GM19193 (cell line): Measurements from ENCODE around the gene GNA15.

ENCODE experiments used
- POLR2A ChIP-seq: IDR thresholded peaks from 4 replicates; pipeline ENCODE4 v1.6.1; 2011; ENCODE audit not compliant: insufficient read depth, insufficient read length; ENCODE audit errors: extremely low read depth

Gene GNA15

DNA sequence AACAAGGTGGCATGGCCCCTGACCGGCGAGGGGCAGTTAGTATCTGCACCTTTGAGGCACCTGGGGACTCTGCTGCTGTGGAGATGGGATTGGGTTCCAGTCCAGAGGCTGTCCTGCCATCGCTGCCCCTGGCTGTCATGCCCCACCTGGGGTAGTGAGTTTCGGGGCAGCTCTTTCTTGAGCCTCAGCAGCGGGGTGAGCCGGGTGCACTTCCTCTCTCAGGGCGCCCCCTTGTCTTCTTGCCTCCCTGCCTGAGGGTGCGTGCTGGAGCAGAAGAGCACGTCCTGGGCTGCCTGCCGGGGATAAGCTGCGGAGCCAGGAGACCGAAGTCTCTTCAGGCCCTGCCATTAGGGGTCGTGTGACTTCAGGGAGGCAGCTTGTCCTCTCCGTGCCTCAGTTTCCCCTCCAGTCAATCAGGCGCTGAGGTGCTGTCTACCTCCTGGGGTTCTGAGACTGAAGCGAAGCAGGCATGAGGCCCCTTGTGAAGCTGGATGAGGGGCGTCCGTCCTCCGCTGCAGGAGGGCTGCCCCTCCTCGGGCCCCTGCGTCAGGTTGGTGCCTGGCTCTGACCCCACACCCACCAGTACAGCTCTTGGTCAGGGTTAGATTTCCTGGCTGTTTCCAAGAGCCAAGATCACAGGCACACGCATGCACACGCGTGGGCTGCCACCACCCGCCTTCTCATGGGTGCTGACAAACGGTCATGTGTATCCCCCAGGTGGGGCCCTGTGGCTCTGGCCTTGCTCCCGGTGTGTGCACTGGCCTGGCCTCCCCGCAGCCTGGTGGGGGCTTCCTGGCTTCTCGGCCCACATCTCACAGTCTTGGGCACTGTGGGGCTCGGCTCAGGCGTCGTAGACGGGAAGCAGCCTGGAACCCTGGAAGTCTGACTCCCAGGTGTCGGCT, 33.3 kb upstream of the GNA15 start:
- TF ChIP-seq POLR2A = no peak

DNA sequence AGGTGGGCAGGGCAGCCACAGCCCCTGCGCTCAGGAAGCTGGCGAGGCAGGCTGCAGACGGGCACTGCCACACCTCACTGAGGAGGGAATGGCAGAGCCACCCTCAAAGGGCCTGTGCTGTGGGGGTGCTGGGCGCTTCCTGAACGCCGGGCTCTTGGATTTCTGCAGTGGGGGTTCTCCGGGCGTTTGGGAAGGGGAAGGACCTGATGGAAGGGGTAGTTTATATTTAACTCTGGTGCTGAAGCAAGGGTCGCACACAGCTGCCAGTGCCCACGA, 31.2 kb upstream of the GNA15 start:
- TF ChIP-seq POLR2A = no peak

DNA sequence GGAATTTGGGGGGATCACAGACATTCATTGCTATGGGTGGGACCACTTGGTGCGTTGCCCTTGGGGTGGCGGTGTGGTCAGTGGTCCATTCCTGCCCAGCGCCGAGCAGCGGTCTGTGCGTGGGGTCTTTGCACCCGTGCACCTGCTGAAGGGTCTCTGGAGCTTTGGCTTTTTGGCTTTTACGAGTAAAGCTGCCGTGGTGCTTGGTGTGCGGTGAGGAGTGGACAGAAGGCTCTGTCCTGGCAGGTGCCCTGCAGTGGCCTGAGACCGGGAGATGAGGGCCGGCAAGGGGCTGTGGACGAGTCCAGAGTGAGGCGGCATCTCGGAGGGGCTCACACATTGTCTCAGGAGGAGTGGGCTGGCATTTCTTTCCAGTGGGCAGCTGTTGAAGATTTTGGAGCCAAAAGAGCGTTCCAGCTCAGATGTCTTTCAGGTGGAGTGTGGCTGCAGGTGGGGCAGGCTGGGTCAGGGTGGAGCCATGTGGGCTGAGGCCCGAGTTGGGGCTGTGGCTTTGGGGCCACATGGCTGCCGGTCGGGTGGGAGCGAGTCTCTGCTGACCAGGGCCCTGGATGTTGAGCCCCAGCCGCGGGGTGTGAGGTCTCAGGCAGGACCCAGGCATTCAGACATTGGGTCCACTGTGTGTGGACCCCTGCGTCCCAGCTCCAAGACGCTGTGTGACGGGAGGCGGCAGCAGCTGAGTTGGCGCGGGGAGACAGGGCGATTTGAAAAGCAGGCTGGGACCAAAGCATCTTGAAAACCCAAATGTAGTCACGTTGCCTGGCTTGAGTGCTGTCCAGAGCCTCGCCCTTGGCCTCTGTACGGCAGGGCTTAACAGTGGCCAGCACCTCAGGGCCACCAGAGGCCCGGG, 30.0 kb upstream of the GNA15 start:
- TF ChIP-seq POLR2A = no peak

DNA sequence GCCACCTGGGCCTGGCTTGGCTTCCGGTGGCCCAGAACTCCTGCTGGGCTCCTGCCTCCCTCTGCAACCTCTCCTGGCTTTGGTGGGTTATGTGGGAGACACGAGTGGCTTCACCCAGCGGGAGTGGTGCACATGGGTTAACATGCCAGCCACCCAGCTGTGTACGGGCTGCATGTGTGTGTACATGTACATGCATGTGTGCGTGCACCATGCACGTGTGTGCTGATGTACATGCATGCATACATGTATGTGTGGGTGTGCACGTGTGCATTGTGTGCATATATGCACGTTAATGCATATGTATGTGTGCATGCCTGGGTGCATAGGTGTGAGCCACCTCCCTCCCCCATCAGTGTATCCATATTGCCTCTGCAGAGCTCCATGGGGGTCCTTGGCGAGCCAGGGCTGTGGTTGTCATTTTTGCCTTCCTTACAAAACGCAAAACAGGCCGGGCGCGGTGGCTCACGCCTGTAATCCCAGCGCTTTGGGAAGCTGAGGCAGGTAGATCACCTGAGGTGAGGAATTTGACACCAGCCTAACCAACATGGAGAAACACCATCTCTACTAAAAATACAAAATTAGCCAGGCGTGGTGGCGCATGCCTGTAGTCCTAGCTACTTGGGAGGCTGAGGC, 29.2 kb upstream of the GNA15 start:
- TF ChIP-seq POLR2A = no peak

DNA sequence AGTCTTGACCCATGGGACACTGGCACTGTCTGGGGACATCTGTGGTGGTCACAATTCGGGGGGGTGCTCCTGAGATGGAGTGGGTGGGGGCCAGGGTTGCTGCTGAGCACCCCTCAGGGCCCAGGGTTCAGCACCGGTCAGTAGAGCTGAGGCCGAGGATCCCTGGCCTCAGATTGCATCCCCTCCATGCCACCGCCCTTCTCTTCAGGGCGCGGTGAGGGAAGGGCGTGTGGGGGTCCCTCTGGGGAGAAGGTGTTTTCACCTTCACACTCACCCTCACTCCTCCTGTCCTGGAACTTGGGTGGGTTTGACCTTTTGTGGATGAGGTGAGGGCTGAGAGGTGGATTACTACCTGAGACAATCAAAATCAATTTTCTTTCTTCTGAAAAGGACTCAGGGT, 28.2 kb upstream of the GNA15 start:
- TF ChIP-seq POLR2A = no peak

DNA sequence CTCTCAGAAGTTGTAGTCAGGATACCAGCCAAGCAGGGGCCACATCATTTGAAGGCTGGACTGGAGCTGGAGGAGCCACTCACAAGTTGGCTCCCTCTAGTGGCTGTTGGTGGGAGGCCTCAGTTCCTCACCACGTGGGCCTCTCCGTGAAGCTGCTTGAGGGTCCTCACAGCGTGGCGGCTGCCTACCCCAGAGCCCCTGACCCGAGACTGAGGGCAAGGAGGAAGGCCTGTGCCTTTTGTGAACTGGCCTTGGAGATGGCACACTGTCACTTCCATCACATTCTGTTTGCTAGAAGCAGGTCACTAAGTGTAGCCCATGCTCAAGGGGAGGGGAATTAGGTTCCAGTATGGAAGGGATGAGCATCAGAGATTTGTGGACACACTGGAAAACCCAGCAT, 27.1 kb upstream of the GNA15 start:
- no peak for TF ChIP-seq POLR2A

DNA sequence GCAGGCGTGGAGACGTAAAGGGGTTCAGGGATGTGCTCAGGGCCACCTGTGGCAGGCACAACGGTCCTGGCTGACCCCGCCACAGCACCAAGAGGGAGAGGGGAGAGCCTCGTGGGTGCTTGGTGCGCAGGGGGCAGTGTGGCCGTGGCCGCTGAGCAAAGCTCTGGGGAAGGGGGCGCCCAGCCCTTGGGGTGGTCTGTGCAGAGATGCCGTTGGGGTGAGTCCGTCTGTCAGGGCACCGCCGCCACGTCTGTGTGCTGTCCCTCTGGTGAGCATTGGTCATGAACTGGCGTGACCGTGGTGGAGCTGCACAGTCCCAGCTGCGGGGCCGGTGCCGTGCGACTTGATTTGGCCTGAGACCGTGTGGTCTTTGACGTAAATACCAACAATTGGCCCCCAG, 26.3 kb upstream of the GNA15 start:
- no peak for TF ChIP-seq POLR2A

DNA sequence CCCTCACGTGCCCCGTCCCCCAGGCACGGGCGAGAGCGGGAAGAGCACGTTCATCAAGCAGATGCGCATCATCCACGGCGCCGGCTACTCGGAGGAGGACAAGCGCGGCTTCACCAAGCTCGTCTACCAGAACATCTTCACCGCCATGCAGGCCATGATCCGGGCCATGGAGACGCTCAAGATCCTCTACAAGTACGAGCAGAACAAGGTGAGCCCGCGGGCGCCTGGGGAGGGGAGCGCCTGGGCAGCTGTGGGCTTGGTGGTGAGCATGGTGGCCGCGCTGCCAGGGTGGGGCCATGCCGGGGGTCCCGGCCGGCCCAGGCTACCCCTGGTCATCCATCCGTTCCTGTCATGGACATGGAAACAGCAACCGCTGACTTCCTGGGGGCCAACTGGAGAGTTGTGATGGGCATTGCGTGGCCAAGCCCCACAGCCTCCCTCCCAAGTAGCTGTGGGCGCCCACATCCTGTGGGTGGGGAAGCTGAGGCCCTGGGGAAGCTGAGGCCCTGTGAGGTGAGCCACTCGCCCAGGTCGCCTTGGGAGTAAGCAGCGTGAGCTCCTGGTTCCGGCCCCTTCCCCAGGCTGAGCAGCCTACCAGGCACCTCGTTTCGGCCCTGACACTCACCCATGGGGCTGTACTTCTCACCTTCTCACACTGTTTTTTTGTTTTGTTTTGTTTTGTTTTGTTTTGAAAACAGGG, 25.6 kb upstream of the GNA15 start:
- TF ChIP-seq POLR2A = no peak

DNA sequence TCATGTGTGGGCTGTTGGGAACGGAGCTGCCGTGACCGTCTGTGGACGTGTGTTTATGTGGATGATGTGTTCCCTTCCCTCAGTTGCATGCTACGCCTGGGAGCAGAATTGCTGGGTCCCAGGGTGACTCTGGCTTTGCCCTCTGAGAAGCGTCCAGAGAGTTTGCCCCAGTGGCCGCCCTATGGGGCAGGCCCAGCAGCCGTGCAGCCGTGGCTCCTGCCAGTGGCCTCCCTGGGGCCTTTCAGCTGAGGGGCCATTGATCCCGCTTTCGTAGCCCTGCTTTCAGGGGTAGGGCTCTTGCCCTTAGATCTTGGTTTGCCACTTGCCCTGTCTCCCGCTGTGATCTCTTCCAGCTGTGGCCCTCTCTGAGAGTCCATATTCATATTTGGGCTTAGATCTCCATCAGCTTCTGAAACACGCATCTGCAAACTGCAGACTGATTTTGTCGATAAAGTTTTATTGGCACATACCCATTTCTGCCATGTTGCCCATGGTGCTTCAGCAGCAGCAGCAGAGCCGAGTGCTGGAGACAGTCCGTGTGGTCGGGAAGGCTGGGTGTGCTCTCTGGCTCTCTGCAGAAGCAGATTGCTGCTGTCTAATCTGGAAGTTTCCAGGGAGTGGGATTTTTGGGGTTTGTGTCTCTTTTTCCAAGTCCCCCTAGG, 24.1 kb upstream of the GNA15 start:
- TF ChIP-seq POLR2A = no peak

DNA sequence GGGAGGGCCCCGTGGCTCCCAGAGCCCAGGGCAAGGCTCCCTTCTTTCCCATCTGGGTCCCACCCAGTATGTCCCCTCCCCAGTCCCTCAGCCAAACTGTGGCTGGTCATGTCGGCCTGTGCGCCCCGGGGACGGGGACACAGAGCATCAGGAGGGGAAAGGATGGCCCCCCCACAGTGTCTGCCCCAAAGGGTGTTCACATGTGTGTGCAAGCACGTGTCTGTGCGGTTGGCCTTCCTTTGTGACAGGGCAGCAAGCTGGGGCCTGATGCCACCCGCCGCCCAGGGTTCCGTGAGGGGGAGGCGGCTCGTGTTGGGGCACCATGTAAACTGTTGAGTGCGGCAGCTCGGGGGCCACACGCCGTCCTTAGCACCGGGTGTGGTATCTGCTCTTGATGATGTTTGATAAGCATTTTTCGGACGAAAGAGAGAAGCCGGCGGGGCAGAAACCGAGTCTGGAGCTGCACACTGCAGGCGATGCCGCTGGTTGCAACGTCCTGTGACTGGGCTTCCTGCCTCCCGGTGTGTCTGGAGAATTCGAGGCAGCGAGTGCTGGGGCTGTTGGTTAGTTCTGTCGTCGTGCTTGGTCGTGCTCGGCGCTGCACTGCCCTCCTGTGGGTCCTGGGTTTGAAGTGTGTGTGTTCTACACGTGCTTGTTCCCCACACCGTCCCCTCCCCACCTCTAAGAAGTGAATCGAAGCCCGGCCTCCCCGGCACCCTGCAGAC, 23.3 kb upstream of the GNA15 start:
- no peak for TF ChIP-seq POLR2A

DNA sequence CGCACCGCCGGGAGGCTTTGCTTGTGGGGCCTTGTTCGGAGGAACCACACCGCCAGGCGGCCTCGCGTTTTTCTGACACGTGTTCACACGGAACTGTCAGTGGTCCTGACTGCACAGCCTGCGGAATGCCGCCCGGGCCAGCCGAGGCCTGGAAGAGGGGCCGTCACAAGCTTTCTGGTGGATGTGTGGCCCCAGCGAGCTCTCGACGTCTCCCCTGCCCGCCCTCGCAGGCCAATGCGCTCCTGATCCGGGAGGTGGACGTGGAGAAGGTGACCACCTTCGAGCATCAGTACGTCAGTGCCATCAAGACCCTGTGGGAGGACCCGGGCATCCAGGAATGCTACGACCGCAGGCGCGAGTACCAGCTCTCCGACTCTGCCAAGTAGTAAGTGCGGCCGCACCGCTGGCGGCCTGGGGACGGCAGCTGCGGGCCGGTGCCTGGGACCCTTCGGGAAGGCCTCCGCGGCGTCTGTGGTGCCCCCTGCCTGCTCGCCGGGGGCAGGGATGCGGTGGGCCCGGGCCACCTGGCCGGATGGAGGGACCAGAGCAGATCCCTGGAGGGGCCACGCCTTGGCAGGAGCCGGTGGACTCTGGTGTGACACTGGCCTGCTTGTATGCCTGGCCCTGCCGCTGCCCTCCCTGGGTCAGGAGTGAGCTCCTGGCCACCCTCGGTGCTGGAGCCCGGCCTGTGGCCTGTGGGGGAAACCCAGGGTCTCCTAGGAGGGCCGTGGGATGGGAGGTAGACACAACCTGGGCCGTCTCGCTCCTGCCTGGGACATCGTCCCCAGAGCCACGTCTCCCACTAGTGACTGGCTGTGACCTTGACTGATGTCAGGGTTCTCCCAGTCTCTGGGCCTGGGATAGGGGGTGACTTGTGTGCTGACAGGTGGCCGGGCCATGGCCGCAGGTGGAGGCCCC, 22.5 kb upstream of the GNA15 start:
- no peak for TF ChIP-seq POLR2A

DNA sequence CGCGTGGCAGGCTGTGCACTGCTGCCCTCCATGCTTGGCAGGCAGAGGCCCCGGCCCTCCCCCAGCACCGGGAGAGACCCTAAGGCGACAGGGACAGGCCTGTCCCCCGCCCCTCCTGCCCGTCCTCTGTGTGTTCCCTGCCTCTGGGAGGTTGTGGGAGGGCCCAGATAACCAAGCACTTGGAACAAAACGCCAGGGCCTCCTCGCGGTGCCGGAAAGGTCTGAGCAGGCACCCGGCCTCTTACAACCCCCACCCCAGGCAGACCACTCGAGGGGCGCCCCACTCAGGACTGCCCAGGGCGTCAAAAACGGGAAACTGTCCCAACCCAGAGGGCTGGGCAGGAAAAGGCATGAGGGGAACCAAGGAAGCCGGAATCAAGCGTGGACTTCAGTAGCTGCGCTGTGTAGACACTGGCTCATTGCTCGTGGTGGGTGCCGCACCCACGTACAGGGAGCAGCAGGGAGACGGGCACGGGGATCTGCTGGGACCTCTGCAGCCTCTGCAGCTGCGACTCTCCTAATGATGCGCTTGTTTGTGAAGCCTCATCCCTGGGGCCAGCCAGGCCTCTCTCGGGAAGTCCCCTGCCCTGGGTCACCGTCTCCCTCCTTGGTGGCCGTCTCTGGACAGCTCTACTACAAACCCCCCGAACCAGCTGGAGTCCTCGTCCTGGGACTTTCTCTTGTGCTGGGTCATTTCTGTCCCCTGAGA, 21.7 kb upstream of the GNA15 start:
- TF ChIP-seq POLR2A = no peak

DNA sequence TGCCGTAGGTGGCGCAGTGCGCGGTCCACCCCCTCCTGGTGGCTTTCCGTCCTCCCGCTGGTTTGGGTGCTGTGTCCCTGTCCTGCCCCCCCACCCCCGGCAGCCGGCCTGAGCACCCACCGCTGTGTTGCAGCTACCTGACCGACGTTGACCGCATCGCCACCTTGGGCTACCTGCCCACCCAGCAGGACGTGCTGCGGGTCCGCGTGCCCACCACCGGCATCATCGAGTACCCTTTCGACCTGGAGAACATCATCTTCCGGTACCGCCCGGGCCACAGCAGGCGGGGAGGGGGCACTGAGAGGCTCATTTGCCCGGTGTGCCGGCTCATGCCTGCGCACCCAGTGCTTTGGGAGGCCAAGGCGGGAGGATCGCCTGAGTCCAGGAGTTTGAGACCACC, 21.0 kb upstream of the GNA15 start:
- TF ChIP-seq POLR2A = no peak

DNA sequence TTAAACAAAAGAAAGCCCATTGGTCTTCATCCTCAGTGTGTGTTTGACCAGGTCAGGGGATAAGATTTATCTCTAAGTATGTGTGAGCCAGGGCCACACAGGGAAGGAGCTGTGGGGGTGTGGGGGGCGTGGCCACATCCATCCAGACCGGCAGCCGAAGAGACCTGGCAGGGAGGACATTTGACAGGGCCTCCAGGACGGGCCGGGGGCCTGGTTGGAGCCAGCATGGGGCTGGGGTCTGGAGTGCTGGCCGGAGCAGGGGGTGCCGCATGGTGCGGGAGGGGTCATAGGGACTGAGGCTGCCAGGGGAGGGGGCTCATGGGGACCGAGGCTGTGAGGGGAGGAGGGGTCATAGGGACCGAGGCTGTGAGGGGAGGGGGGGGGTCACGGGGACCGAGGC, 20.4 kb upstream of the GNA15 start:
- no peak for TF ChIP-seq POLR2A
